NCI-H524 (cell line): Measurements from ENCODE around the gene C2orf80.
"Not testable (repeated sequence)": the region's sequence is repeated elsewhere in the genome, so short reads cannot be mapped to it uniquely, and the experiment has no call there.

ENCODE experiments used
- DNase-seq, 2 experiments: peaks; one replicate each; lab custom pipeline; 2025; lab: John Stamatoyannopoulos, UW

The C2orf80 gene

DNA sequence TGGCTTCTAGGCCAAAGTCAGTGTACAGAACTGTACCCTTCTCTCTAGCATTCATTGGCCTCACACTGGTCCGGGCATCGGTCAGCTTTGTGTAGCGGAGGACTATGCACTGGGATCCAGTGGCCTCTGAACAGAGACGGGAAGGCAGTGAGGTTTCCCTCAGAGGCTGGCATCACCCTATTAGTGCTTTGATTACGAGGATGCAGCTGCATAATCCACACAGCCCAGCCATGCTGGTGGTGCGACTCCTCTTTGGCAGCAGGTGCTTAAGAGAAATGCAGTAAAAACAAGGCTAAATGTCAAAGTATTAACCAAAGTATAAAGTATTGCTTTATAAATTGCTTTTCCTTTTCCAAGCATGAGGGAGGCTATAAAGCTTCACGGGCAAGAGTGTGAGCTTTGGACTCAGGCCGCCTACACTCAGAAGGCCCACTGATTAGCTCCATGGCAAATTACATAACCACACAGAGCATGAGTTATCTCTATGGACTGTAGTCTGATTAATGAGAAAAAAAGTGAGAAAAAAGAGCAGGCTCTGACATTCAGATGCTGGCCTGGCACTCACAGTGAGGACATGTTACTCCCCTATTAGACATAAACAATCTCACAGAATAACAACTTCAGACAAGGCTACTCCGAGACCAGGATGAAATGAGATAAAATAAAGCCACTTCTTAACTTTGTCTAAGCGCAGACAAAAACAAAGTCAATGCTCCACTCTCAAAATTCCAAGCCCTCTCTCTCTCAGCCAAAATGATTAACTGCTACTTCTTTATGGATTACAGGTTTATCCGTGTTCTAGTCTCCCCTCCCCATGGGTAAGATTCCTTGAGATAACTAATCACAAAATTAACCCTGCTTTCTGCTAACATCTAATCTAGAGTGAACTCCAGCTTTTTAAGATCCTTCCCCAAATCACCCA lies 53.8 kb downstream of the C2orf80 start:
- no peak for DNase-seq

DNA sequence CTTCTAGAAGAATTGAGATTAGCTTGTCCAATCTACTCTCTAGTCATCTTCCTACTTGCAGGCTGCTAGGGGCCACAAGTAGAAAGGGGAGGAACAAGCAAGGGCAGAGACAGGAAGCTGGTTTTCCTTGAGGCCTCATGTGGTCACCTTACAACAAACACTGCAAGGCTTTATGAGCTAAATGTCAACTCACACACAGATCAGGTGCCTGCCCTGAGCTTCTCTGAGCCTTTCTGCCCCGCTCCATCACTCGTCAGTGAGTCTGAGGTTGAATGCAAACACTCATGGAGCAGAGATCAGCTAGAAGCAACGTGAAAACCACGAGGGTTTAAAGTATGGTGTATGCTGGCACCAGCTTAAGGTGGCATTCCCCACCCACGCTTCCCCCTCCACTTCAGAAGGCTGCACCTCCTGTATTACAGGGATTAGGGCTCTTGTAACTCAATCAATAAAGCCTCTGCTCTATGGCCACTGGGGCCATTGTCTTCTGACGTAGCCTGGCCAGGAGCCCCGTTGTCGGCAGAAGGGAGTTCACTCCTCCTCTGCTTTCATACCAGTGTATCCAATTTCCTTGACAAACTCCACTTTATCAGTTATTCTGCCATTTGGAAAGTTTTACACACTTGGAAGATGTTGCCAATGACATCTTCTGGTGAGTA lies 54.8 kb downstream of the C2orf80 start:
- no peak for DNase-seq

DNA sequence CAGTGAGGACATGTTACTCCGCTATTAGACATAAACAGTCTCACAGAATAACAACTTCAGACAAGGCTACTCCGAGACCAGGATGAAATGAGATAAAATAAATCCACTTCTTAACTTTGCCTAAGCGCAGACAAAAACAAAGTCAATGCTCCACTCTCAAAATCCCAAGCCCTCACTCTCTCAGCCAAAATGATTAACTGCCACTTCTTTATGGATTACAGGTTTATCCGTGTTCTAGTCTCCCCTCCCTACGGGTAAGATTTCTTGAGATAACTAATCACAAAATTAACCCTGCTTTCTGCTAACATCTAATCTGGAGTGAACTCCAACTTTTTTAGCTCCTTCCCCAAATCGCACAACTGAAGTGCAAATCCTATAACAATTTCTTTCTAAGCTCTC lies 59.1 kb downstream of the C2orf80 start:
- peak in 1 of 2 experiments; percentile 60 for DNase-seq

DNA sequence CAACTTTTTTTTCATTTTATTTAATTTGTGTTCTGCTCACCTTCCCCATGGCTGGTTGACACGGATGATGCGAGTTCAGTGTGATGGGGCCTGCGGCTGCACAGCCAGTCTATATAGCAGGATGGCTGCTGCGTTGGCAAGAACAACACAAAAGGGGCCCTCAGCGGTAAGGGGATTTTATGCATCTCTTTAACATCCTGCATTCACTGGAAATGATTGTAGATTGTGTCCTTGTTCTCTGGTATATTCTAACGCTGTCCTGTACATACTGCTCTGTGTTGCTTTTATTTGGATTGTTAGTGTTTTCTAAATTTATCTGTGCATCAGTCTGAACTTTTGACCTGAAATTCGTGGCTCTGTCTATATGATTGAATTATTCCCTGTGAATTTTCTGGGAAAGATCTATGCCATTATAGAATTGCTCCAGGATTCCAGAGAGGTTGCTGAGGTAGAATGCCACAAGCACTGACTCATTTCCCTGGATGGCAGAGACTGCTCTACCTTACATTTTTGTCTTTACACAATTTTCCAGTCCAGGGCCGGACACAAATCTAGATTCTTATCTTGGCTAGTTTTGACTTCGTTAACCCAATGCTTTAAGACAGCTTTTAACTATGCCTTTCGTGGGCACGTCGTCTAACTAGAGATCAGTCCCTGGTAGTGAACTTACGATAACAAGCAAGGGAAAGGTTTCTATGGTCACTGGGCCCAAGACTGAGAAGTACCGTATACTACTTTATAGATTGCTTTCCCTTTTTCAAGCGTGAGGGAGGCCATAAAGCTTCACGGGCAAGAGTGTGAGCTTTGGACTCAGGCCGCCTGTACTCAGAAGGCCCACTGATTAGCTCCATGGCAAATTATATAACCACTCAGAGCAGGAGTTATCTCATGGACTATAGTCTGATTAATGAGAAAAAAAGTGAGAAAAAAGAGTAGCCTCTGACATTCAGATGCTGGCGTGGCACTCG lies 59.8 kb downstream of the C2orf80 start, which contains the start of gene CRYGC:
Gene CRYGC, minus strand, starts transcription at position 85 of the 968 bp plus-strand sequence. Its CDS starts 36 bp downstream, at position 49.
- no peak for DNase-seq

DNA sequence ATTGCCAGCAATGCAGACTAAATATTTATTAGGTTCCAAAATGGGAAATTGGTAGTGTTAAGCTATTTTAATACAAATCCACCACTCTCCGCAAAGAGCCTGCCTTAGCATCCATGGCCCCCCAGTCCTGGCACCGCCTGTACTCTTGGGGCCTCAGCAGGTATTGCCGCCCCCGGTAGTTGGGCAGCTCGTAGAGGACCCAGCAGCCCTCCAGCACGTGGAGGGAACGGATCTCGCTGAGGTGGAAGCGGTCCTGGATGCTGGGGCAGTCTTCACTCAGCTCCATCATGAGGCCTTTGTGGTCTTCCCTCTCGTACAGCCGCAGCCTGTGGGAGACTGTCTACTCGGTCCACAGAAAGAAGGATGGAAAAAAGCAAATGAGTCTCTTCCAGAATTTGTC lies 61.7 kb downstream of the C2orf80 start:
- DNase-seq, result no peak

DNA sequence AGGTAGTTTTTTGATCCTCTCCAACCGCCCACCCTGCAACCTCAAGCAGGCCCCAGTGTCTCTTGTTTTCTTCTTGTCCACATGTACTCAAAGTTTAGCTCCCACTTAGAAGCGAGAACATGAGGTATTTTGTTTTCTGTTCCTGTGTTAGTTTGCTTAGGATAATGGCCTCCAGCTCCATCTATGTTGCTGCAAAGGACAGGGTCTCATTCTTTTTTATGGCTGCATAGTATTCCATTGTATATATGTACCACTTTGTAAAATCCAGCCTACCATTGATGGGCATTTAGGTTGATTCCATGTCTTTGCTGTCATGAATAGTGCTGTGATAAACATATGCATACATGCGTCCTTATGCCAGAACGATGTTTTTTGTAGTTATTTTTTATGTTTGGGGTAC lies 62.7 kb downstream of the C2orf80 start:
- DNase-seq, result no peak

DNA sequence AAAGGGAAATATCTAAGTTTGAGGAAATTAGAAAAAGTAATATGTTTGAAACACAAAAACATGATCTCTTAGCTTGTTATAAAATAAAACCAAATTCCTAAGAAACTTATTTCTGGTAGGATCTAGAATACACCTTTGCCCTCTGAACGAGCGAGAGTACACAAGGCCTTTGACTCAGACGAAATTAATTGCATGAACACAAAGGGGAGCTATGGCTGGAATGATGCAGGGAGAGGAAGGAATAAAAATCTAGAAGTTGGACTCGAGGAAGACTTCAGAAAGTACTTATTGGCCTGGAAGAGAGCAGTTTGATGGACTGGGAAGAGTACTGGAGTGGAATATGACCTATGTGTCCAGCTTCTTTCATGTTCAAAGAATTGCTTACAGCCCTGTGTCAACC lies 64.6 kb downstream of the C2orf80 start:
- DNase-seq, result no peak

DNA sequence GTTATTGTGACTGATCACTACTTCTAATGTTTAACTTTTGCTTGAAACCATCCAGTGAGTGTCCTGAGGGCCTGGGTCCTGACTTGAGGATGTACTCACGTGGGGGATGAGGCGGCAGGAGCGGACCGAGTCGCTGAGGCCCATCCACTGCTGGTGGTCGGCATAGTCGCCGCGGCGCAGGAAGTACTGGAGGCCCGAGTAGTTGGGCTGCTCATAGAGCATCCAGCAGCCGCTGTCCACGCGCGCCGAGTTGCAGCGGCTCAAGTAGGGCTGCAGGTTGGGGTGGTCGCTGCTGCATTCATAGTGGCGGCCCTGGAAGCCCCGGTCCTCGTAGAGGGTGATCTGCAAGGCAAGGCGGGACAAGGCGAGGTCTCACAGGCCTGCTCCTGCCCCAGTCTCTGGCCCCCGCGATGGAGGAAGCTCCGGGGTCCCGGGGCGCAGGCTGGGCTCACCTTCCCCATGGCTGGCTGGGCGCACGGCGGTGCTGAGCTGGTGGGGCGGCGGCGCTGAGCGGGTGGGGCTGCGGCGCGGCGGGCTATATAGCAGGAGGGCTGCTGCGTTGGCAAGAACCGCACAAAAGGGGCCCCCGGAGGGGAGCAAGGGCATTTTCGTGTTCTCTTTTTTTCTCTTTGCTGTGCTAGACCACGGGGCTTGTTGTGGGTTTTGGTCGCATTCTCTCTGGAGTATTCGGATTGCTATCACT lies 65.7 kb downstream of the C2orf80 start, which contains the start of gene CRYGD:
Gene CRYGD, minus strand, starts transcription at position 512 of the 703 bp plus-strand sequence. Its CDS starts 51 bp downstream, at position 461.
- not testable (repeated sequence) for DNase-seq

DNA sequence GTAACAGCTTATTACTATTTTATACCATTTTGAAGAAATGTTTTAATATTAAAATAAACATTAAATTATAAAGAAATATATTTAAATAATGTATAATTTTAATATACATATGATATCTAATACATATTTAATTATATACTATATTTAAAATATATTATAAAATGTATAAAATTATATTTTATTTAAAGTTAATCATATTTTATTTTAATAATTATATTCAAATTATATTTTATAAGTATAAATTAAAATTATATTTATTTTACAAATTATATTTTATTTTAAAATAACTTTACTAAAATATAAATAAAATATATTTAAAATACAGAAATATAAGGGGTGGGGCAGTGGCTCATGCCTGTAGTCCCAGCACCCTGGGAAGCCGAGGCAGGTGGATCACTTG lies 67.6 kb downstream of the C2orf80 start:
- DNase-seq, result no peak

DNA sequence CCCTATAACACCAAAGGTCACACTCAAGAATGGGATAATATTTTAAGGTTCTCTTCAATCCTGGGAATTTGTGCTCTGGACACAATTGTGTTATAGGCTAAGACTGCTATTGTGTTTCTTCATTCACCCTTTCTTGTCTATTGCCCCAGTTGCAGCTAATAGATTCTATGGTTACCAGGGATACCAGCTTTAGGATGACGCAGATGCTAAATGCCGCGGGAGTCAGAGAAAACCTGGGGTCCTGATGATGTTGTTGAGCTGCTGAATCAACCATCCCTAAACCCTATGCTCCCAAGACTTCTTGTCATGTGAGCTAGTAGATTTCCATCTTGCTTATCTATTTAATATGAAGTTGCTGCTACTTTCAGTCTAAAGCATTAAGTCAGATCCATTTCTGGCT lies 70.9 kb downstream of the C2orf80 start:
- DNase-seq, result no peak

DNA sequence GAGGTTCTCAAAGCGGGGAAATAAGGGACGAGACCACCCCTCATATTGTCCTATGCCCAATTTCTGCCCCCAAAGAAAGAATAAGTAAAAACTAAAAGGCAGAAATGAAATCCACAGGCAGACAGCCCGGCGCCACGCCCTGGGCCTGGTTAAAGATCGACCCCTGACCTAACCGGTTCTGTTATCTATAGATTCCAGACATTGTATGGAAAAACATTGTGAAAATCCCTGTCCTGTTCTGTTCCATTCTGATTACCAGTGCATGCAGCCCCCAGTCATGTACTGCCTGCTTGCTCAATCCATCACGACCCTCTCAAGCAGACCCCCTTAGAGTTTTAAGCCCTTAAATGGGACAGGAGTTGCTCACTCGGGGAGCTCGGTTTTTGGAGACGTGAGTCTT lies 72.4 kb downstream of the C2orf80 start:
- not testable (repeated sequence) for DNase-seq
